NCI-H82 (cell line): ENCODE results near the gene PGM5.

Experiments used
- DNase-seq: peaks from one replicate; lab custom pipeline; 2025; lab: John Stamatoyannopoulos, UW

Gene PGM5

GRCh38 chr9:68536876-68537615 lies 180.6 kb downstream of the PGM5 start:
- DNase-seq, result no peak

- DNase-seq, result no peak
Measured at GRCh38 chr9:68537616-68537880, 181.1 kb downstream of the PGM5 start.

- no peak for DNase-seq
Measured at GRCh38 chr9:68538200-68538599, 181.8 kb downstream of the PGM5 start.

- no peak for DNase-seq
Measured at GRCh38 chr9:68540712-68541535, 184.5 kb downstream of the PGM5 start, which contains the start of gene TMEM252. Gene TMEM252, minus strand, starts transcription at chr9:68540883. Its CDS starts 69 bp downstream, at chr9:68540814.

GRCh38 chr9:68541568-68541967 lies 185.2 kb downstream of the PGM5 start:
- DNase-seq, result no peak

- DNase-seq, result no peak
Measured at GRCh38 chr9:68545033-68545705, 188.8 kb downstream of the PGM5 start.

GRCh38 chr9:68546596-68547390 lies 190.4 kb downstream of the PGM5 start:
- no peak for DNase-seq

- no peak for DNase-seq
Measured at GRCh38 chr9:68547417-68547816, 191.0 kb downstream of the PGM5 start.

GRCh38 chr9:68548241-68548640 lies 191.8 kb downstream of the PGM5 start:
- DNase-seq, result no peak

- no peak for DNase-seq
Measured at GRCh38 chr9:68551191-68551590, 194.8 kb downstream of the PGM5 start.

GRCh38 chr9:68552700-68553476 lies 196.5 kb downstream of the PGM5 start:
- DNase-seq, result no peak

GRCh38 chr9:68555437-68556150 lies 199.2 kb downstream of the PGM5 start:
- no peak for DNase-seq

GRCh38 chr9:68558545-68558944 lies 202.1 kb downstream of the PGM5 start:
- no peak for DNase-seq

- DNase-seq, result peak; percentile 60
Measured at GRCh38 chr9:68560071-68560844, 203.8 kb downstream of the PGM5 start.

- DNase-seq, result no peak
Measured at GRCh38 chr9:68562461-68562860, 206.1 kb downstream of the PGM5 start.

GRCh38 chr9:68567565-68567964 lies 211.2 kb downstream of the PGM5 start:
- DNase-seq, result no peak

GRCh38 chr9:68574150-68574549 lies 217.7 kb downstream of the PGM5 start:
- DNase-seq, result no peak

GRCh38 chr9:68575817-68576216 lies 219.4 kb downstream of the PGM5 start:
- no peak for DNase-seq

GRCh38 chr9:68577774-68578591 lies 221.6 kb downstream of the PGM5 start:
- no peak for DNase-seq
